ENCODE measurements around the gene FCHSD1.
A peak's percentile ranks its signal among the peaks of the same experiment; 100 is the strongest.

The FCHSD1 gene

DNA sequence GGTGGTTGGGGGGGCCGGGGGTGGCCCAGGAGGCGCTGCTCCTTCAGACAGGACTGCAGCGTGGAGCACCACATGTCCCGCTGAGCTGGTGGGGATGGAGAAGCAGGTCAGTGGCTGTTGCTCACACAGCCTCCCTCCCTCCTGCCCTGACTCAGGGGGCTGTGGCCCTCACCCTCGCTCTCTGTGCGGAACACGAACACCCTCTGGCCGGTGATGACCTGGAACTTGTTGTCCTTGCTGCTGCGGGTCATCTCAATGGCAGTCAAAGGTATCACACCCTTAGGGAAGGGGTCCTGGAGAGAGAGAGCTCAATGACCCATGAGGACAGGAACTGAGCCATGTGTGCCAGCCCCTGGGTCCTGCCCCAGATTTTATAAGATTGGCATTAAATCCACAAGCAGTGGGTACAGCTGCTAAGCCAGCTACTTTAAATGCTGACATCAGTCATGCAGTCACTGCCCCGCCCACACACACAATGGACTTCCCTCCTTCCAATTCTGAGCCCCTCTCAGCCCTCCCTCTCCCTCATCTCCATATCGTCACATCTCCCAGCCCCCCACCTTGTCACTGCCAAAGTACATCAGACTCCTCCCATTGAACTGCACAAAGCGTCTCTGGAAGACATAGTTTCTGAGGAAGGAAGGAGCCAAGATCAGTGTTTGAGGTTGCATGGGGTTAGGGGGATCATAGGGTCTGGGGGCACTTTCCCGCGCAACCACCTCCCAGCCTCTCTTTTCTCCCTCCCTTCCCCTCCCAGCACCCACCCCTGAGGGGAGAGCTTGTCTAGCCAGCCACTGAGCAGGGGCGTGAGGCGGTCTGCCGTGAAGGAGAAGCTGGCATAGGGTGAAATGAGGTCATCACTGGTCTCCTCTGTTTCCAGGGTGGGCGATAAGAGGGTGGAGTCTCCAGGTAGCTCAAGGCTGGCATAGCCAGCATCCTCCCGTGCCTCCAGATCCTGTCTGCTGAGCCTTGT, 21.9 kb upstream of the FCHSD1 start:
- no peak for DNase-seq (ENCODE audit: low spot score)

DNA sequence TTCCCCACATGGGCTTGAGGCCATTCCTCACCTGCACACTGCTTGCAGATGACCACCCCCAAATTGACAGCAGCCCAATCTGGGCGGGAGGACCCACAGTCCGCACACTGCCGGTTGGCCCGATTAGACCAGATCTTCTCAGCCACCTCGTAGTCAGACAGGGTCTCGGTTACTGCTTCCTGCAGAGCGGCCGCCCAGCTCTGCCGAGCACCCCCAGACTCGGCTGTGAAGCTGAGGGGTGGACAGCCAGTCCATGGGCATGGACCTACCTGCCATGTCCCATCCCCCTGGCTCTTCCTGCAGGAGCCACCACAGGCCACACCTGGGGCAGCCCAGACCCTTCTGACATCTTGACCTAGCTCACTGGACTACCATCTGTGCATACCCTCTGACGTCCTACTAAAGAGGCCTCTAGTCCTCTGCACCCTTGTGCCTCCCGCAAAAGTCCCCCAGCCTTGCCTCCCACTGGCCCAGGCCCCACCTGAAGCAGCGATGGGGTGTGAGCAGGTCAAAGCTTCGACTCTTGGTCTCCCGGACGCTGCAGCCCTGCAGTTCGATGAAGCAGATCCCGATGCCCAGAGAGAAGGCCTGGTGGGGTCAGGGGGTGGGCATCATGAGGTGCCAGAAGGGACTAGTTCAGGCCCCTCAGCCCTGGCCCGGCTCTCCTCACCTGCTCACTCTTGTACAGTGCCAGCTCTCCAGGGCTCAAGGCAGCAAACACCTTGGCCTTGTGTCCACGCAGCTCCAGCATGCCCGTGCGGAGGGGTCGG, 21.0 kb upstream of the FCHSD1 start:
- no peak for DNase-seq (ENCODE audit: low spot score)

DNA sequence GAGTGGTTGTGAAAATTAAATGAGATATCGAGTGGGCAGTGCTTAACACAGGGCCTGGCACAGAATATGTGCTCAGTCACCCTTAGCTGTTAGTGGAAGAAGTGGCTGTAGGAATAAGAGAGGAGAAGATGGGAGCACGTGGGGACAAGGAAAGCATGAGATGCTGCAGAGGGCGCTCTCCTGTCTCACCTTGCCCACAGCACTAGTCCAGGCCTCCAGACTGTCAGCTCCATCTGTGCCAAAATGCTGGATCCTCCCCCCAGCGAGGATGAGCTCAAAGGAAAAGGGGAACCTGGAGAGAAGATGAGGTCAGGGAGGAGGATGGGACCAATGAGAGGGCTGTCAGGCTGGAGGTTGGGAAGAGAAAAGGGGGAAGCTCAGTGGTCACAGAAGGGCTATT, 18.3 kb upstream of the FCHSD1 start:
- no peak for DNase-seq (ENCODE audit: low spot score)

DNA sequence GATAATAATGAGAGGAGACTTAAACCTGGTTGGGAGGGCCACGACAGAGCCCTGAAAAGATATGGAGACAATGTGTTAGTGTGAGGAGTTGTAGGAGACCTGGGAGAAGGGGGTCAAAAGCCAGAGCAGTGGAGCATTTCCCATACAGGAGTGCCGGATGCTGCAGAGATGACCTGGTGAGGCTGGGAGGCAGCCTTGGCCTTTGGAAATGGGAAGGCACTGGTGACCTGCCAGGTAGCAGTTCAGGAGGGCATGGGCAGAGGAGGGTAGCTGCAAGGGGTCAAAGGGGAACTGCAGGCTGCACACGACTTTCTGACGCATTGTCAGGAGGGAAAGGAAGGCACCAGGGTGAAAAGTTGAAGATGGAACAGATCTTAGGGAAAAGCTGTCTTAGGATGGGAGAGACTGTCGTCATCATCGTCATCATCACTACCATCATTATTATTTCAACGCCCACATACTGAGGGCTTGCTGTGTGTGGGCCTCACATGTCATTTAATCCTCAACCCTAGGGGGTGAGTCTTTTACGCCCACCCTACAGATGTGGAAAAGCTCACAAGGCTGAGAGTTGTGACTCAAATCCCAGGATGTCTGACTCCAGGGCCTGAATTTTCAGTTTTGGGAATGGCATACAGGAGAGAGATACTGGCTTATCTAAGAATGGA, 17.5 kb upstream of the FCHSD1 start:
- DNase-seq (ENCODE audit: low spot score) = no peak

DNA sequence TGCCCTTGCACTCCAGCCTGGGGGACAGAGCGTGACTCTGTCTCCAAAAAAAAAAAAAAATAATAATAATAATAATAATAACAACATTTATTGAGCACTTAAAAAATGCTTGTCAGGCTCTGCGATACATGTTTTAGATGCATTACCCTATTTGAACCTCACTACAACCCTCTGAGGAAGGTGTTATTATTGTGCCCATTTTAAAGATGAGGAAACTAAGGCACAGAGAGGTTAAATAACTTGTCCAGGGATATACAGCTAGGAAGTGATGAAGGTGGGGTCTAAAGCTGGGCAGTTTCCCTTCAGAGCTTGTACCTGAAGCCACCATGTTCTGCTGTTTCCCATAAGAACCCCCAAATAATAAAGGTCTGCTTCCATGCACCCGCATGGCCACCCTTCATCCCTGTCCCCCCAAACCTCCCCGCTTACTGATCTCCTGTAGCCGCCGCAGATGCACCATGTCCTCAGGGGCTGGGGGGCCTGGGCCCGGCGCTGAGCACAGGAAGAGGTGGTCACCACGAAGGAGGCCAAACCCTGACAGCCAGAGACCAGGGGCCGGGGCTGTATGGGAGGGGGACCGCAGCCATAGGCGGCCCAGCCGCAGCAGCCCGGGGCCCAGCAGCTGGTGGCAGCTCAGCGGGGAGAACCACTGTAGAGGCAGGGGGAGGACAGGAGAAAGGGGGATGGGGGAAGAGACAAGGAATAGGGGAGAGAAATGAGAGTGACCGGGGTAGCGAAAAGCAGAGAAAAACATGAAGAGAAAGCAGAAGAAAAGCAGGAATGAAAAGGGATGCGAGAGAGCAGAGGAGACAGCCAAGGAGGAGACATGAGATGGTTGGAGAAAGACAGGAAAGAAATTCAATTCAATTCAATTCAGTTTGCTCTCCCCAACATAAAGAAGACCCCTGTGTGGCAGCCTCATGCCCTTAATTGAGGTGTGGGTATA, 15.1 kb upstream of the FCHSD1 start:
- no peak for DNase-seq (ENCODE audit: low spot score)

DNA sequence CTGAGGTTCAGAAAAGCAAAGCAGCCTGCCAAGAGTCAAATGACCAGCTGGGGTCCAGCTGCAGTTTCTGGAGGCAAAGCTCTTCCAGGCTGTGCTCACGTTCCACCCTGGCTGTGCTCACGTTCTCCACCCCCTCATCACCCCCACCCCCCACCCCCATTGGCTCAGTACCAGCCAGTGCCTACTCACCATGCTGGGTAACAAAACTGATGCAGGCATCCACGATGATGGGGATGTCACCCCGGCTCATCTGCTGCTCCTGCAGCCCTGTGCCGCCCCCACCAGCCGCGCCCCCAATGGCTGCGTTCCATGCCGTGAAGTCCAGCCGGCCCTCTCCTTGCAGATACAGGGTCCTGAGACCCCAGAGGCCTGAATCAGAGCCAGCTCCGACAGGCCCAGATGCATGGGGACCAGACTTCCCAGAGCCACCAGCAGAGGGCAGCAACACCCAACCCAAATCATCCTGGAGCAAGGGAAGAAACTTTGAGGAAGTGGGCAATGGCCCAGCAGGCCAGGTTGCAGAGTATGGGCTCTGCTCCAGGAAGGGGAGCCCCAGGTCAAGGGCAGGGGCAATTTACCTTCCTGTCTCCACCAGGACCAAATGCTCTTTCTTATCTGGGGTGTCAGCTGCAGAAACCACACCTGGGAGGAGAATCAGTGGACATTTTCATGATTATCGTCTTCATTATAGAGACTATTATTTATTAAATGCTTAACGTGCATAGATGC, 13.7 kb upstream of the FCHSD1 start:
- peak; percentile 88 for DNase-seq (ENCODE audit: low spot score)

DNA sequence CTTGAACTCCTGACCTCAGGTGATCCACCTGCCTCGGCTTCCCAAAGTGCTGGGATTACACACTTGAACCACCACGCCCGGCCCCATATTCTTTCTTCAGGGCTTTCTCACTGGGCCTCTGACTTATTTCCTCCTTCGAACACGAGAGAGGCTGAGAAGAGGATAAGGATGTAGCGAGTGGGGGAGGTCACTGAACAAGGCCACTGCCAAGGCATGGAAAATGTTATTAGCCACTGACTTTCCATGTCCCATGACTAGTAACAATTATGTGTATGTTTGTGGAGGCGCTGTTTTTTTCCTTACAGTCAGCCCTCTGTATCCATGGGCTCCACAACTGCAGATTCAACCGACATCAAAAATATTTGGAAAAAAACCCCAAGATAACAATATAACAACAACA, 12.3 kb upstream of the FCHSD1 start:
- no peak for DNase-seq (ENCODE audit: low spot score)

DNA sequence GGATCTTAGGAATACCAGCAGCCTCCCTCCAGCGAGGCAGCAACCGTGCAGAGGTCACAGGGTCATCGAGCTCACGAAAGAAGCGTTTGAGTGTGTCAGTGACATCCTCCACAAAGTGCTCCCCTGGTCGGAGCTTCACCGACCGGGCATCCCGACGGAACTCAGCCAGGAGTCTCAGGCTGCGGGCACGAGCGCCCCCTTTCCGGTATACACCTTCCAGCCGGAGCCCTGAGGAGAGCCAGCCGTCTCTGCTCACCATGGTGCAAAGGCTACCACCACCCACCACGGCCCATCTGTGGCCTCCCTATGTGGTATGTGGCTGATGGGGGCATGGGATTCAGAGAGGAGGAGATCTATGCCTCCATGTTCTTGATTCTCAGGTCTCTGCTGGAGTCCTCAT, 10.8 kb upstream of the FCHSD1 start:
- no peak for DNase-seq (ENCODE audit: low spot score)

DNA sequence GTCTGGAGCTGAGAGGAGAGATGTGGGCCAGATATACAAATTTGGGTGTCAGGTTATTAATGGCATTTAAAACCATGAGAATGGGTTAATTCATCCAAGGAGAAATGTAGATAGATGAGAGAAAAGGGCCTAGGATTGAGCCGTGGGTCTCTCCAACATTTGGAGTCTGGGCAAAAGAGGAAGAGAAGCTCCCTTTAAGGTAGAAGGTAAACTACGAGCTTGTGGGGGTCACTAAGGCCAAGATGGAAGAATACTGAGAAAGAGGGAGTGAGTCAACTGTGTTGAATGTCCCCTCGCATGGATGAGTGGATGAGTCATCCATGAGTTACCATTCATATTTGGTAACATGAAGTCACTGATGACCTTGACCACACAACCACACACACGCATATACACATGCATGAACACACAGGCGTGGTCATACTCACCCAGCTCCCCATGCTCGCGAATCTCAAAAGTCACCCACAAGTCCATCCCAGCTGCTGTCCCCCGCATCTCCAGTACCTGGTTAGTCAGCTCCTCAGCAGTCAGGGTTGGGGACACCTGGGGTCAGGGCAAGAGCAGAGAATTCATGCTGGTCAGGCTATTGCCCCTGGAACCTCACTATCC, 6.8 kb upstream of the FCHSD1 start:
- DNase-seq (ENCODE audit: low spot score) = no peak

DNA sequence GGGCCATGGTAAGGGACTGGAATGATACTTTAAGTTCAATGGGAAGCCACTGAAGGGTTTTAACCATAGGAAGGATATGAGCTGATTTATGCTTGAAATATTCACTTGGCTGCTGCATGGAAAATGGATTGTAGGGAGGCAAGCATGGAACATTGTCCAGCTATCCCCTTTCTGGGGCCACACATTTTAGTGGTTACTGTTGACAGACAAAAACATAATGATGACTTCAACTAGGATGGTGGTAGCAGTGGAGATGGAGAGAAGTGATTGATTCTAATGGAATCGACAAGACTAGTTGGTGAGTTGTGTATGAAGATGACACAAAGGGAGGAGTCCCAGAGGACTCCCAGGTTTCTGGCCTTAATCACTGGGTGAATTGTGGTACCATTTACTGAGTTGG, 6.2 kb upstream of the FCHSD1 start:
- DNase-seq (ENCODE audit: low spot score) = no peak

DNA sequence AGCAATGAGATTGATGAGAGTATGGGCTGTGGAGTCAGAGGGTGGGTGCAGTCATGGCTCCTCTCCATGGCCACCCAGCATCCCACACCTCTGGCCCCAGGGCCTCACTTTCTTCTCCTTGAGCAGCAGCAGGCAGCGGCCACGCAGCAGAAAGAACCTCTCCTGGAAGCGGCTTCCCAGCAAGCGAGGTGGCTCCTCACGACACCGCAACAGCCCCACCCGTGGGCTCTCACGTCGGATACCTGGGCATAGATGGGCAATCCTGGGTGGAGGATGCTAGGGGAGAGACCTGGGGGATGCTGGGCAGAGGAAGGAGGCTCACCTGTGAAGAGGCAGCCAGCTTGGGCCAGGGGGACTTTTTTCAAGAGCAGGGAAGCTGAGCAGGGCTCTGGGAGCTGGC, 5.2 kb upstream of the FCHSD1 start:
- DNase-seq (ENCODE audit: low spot score) = no peak

DNA sequence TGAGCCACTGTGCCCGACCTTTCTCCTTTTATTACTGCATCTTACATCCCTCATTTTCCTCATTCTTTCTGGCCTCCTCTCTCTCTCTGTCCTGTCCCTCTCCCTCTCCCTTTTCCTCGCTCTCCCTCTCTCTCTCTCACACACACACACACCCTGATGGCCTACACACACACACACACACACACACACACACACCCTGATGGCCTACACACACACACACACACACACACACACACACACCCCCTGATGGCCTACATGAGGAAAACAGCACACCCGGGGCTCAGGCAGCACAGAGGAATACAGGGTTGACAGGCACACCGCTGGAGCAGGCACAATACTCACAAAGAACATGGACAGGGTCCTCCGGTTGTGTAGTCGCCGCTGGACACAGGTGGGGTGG, 3.8 kb upstream of the FCHSD1 start:
- no peak for DNase-seq (ENCODE audit: low spot score)

DNA sequence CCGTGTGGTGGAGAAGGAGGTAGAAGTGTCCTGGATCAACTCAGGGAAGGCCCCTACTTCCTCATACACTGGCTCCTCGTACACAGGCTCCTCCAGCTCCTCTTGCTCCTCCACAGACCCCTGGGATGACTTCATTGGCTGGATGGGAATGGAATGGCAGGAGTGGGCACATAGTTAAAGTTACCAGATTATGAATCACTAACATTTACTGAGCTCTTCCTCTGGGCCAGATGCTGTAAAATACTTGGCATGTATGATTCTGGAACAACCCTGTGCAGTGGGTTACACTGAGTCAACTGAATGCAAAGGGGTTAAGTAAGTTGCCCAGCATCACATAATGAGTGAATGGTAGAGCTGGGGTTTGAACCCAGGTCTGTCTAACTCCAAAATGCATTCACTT, 3.1 kb upstream of the FCHSD1 start:
- DNase-seq (ENCODE audit: low spot score) = no peak

DNA sequence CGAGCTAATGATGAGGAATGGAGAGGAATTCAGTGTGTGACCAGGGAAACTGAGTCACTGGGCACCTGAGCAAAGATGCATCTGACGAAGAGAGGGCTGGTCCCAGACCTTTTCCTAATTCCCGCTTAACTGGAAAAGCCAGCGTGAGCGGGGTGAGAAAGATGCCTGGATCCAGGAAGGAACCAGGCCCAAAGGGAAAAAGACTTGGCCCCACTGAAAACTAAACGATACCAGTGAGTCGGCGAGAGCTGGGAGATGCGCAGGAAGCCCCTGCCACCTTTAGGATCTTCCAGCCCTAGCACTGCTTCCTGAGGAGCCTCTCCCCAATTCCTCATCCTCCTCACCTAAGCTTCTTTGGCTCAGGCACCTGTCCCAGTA, 499 bp upstream of the FCHSD1 start:
- DNase-seq (ENCODE audit: low spot score) = no peak

DNA sequence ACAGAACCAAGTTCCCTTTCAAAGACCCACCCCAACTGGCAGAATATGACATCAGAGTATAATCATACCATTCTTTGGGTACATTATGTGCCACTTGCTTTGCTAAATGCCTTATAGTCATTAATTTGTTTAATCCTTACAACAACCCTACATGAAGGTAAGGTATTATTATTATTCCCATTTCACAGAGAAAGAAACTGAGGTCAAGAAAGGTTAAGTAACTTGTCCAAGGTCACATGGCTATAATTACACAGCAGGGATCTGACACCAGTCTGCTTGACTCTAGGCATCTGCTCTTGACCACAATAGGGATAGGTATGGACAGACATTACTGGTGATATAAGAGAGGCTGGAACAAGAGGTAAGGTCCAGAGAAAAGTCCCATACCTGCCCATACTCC, 1.2 kb downstream of the FCHSD1 start:
- DNase-seq (ENCODE audit: low spot score) = no peak

DNA sequence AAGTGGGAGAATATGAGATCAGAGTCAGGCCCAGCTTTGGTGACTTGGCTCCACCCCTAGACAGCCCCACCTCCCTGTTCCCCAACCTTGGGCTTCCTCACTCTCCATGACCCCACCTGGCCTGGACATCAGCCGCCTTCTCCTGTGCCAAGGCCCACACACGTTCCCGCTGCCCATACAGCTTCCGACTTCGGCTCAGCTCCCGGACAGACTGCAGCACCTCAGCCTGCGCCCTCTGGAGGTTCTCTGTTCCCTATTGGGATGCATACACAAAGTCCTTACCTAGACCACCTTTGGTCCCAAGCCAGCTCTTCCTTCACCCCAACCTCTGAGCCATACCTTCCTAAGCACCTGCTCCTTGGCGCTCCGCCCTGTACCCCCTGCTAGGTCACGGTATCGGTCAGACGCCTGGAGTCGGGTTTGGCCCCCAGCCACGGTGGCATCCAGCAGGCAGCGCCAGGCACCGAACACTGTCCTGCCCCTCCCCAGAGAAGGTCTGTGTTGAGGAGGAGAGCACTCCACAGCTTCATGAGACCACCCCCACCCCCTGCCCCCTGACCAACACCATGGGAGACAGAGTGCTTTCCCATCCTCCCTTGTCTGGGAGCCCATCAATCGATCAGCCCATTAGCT, 2.0 kb downstream of the FCHSD1 start:
- DNase-seq (ENCODE audit: low spot score) = no peak

DNA sequence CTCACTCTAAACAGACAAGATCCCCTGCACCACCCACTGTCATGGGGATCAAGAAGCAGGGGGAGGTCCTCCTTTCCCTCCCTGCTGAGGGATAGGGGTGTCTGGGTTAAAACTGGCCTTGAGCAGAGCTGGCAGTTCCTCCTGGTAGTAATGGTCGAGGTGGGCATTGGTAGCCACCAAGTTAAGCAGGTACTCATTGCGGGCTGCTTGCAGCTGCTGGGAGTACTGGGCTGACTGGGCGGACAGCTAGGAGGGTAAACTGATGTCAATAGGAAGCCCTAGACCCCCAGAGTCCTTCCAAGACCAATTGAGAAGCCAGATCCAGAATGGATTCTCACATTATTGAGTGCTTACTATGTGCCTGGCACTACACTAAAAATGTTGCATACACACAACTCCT, 3.4 kb downstream of the FCHSD1 start:
- no peak for DNase-seq (ENCODE audit: low spot score)

DNA sequence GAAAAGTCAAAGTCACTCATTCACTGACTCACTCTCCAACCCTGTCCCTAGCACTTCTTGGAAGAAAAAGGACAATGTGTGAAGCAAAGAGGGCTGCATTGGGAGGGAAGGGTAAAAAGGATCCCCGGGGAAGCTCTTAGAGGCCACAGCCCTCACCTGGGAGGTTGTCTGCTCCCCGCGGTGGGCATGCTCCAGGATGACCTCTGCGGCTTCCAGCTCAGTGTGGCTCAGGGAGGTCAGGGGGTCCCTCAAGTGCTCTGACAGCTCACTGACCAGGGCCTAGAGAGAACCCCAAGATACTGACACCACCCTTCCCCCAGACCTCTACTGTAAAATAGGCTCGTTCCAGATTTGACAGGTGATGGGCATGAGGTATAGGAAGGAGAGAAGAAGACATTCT, 4.0 kb downstream of the FCHSD1 start:
- no peak for DNase-seq (ENCODE audit: low spot score)

DNA sequence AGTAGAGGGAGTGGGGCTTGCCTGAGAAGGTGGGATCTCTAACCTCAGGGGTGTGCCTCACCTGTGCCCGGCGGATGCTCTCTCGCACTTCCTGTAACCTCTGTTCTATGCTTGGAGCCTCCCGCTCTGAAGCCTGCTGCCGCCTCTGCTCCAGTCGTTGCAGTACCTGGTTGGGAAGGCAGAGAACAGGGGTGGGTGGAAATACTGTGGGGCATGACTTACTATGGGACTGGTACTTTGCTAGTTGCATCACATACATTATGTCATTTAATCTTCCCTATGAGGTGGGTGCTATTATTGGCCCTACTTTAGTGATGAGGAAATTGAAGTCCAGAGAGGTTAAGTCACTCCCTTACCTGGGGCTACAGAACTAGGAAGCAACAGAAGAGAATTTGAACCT, 5.2 kb downstream of the FCHSD1 start:
- DNase-seq (ENCODE audit: low spot score) = no peak

DNA sequence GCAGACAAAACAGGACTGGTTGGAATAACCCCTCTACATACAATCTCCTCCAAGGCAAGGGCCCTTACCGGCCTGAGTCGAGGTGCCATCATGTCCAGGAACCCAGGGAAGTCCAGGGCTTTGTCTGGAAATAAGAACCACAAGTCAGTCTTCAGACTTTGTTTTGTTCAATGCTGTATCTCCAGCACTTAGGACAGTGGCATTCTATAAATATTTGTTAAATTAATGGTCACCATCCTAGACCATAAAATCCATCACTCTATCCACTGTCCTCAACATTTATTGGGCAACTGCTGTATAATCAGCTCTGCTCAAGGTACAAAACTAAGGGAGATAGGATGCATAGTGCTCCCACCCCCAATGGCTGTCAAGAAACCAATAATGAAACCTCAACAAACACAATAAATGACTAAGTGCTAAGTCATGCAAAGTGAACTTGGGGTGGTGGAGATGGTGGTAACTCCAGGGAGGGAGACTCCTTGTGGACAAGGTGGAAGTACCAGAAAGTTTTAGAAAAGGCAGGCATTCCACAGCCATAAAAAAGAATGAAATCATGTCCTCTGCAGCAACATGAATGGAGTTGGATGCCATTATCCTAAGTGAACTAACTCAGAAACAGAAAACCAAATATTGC, 9.5 kb downstream of the FCHSD1 start:
- peak; percentile 24 for DNase-seq (ENCODE audit: low spot score)
